ENCODE data around the gene SDC3. TPM values are rescaled to one million over a fixed set of nuclear protein-coding genes. Genes with fewer than 3 reads are reported as not detected.

Gene SDC3
- total and polyA plus RNA-seq, 2 of the 8 experiments (the other 6 are each of a cell fraction or from before 2014, with no cell fraction given): 7.0 to 27.0 TPM

DNA sequence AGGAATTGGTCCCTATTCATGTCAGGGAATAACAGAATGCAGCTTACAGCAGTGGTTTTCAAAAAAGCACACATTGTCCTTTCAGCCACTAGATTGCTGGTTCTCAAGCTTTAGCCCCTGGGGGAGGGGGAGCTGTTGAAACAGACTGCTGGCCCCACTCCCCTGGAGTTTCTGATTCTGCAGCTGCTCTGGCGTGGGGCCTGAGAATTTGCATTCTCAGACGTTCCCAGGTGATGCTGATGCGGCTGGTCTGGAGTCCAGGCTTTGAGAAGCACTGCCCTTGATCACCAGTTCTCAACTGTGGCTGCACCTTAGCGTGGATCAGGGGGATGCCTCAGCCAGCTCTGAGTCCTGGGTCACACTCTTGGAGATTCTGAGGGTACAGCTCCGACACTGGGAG is 88.3 kb downstream of the SDC3 start:
- no peak overlapping the region for H3K27ac ChIP-seq (ENCODE audit: low read depth, low read length)

More for the DNA sequence above, 88.3 kb downstream of the SDC3 start:
- H3K18ac ChIP-seq (ENCODE audit: extremely low read depth, low read length): no peak overlapping the region
- TF ChIP-seq KDM1A (IDR thresholded peaks at IDR 0.05; ENCODE audit: borderline replicate concordance, low read length) (no peak), SP4 (IDR thresholded peaks at IDR 0.05; ENCODE audit: low read length) (no peak), RAD21 (IDR thresholded peaks at IDR 0.05 in 1 of 2, conservative IDR thresholded peaks at IDR 0.05 in 1 of 2; ENCODE audit: low read depth in 2 of 2, low read length in 2 of 2) (no peak), CHD2 (IDR thresholded peaks at IDR 0.05; ENCODE audit: low read length) (no peak), YY1 (IDR thresholded peaks at IDR 0.05; ENCODE audit: low read depth, low read length) (no peak), MAFK (IDR thresholded peaks at IDR 0.05; ENCODE audit: low read depth, low read length) (no peak), CBX5 (IDR thresholded peaks at IDR 0.05; ENCODE audit: low read depth, low read length) (no peak)
- H3K79me1 ChIP-seq (ENCODE audit: low read depth, low read length): no peaks in the 10 kb centered on the region; the same call in 1 of the 2 replicates
- H2BK120ac ChIP-seq (replicated peaks; ENCODE audit: low read depth, low read length): no peak overlapping the region
- H3K9ac ChIP-seq (replicated peaks in 1 of 4; ENCODE audit: extremely low read depth in 1 of 4, low read depth in 3 of 4, low read length in 3 of 4): no peak overlapping the region
- H3K27me3 ChIP-seq (replicated peaks in 1 of 4; ENCODE audit: control insufficient read depth in 3 of 4, extremely low read depth in 1 of 4, insufficient read depth in 3 of 4, low read length in 3 of 4): peaks cover 0 to 10% (median 9%) of the 10 kb centered on the region in 4 experiments; a peak in 5 of 7 replicates
- no peak overlapping the region for H4K8ac ChIP-seq (ENCODE audit: extremely low read depth, insufficient read depth, low read length)
- H3K4me3 ChIP-seq (ENCODE audit: extremely low read depth in 1 of 4, insufficient read depth in 2 of 4, low read depth in 3 of 4, low read length in 4 of 4): no peak overlapping the region
- H2BK15ac ChIP-seq (ENCODE audit: low read length): no peak overlapping the region
- ChIA-PET CTCF (ENCODE audit: partially characterized antibody) (interaction anchor here (0.7 to 10.9 kb wide), 8 partner anchors 15 to 109 kb away, joined by 3 to 158 read pairs (median 7); no protein-coding TSS in a partner anchor), POLR2A (ENCODE audit: partially characterized antibody) (interaction anchor here (1.1 kb wide), 1 partner anchor 9 kb away, joined by 4 read pairs; no protein-coding TSS in a partner anchor)
- no peak overlapping the region for H3K4ac ChIP-seq (replicated peaks; ENCODE audit: insufficient read length, low read depth, low read length)
- H3K23me2 ChIP-seq (ENCODE audit: low read depth, low read length): peaks cover 8% of the 10 kb centered on the region; the same call in 1 of the 2 replicates
- no peaks in the 10 kb centered on the region for H3K79me2 ChIP-seq (ENCODE audit: control insufficient read depth in 1 of 2, insufficient read depth in 2 of 2, low read length in 2 of 2)
- H3K14ac ChIP-seq (ENCODE audit: insufficient read length): no peak overlapping the region
- H4K91ac ChIP-seq (replicated peaks; ENCODE audit: insufficient read length, low read length): no peak overlapping the region
- H2BK5ac ChIP-seq (ENCODE audit: low read depth, low read length): no peak overlapping the region
- DNase-seq (ENCODE audit: low read depth in 1 of 2, low spot score in 2 of 2) (no peak), FAIRE-seq (no peak)
- no peaks in the 10 kb centered on the region for H3K36me3 ChIP-seq (ENCODE audit: control insufficient read depth in 2 of 4, insufficient read depth in 4 of 4, low read length in 3 of 4)
- H3K9me3 ChIP-seq (ENCODE audit: insufficient read depth in 2 of 2, low read depth in 1 of 2, low read length in 1 of 2): no peaks in the 10 kb centered on the region
- H3K4me1 ChIP-seq (replicated peaks in 1 of 4; ENCODE audit: control insufficient read depth in 3 of 4, insufficient read depth in 4 of 4, low read length in 3 of 4): peaks cover 14 to 40% (median 24%) of the 10 kb centered on the region in 4 experiments
- no peak overlapping the region for H2AFZ ChIP-seq (ENCODE audit: low read length)
- no peak overlapping the region for H3K56ac ChIP-seq (replicated peaks; ENCODE audit: insufficient read length, low read depth, low read length)
- no peak overlapping the region for H2AK5ac ChIP-seq (ENCODE audit: low read depth, low read length)
- H2BK20ac ChIP-seq (ENCODE audit: low read length): no peak overlapping the region
- no peaks in the 10 kb centered on the region for H4K20me1 ChIP-seq (replicated peaks in 1 of 2; ENCODE audit: control insufficient read depth in 1 of 2, insufficient read depth in 2 of 2, low read length in 2 of 2)
- no peak overlapping the region for H3K4me2 ChIP-seq (ENCODE audit: insufficient read depth in 1 of 2, low read depth in 2 of 2, low read length in 2 of 2)
- H4K5ac ChIP-seq (ENCODE audit: insufficient read length, low read depth, low read length): no peak overlapping the region
- H2BK12ac ChIP-seq (ENCODE audit: low read depth, low read length): no peak overlapping the region
- no peak overlapping the region for H3K23ac ChIP-seq (ENCODE audit: insufficient read length)
- 90% methylated on average over 5 of the region's 5 CpGs; no CpG with 5 or more reads in 1 of the 2 experiments for WGBS, 2 experiments (ENCODE audit: extremely low coverage in 1 of 2, insufficient coverage in 1 of 2, insufficient read length in 1 of 2, insufficient replicate concordance in 2 of 2, low coverage in 1 of 2, low lambda C conversion rate in 2 of 2, missing lambda C conversion rate in 1 of 2)
